Stimulated activated CD8-positive, alpha-beta memory T cell treated with anti-CD3 and anti-CD28 coated beads, Interleukin-15, amount 100 ng/mL, for 48 hours (primary cell): ENCODE results near the gene ABHD17B.
A peak's percentile ranks its signal among the peaks of the same experiment; 100 is the strongest.
"Not testable (repeated sequence)": the region's sequence is repeated elsewhere in the genome, so short reads cannot be mapped to it uniquely, and the experiment has no call there.

Source experiments
- DNase-seq, 2 donors: peaks; one replicate each; pipeline ENCODE4 v3.0.0-alpha.2; 2020; ENCODE audit warnings: low read depth in 2 of 2

Gene ABHD17B

GRCh38 chr9:71916834-71917534 lies 6.0 kb upstream of the ABHD17B start:
- DNase-seq: peak in 1 of 2 donors; percentile 16

GRCh38 chr9:71915495-71915894 lies 4.5 kb upstream of the ABHD17B start:
- DNase-seq: no peak

- no peak for DNase-seq
Observed at GRCh38 chr9:71911908-71912335, 929 bp upstream of the ABHD17B start.

- DNase-seq: no peak
Observed at GRCh38 chr9:71910650-71911060, 338 bp downstream of the ABHD17B start.

- no peak for DNase-seq
Observed at GRCh38 chr9:71909887-71910649, 925 bp downstream of the ABHD17B start.

- DNase-seq: no peak
Observed at GRCh38 chr9:71908825-71909224, 2.2 kb downstream of the ABHD17B start.

GRCh38 chr9:71904076-71904475 lies 6.9 kb downstream of the ABHD17B start:
- no peak for DNase-seq

- no peak for DNase-seq
Observed at GRCh38 chr9:71901695-71902597, 9.0 kb downstream of the ABHD17B start.

GRCh38 chr9:71898756-71899155 lies 12.2 kb downstream of the ABHD17B start:
- not testable (repeated sequence) for DNase-seq

- DNase-seq: no peak
Observed at GRCh38 chr9:71897577-71897976, 13.4 kb downstream of the ABHD17B start.

GRCh38 chr9:71896761-71897160 lies 14.2 kb downstream of the ABHD17B start:
- DNase-seq: no peak

GRCh38 chr9:71895955-71896354 lies 15.0 kb downstream of the ABHD17B start:
- DNase-seq: no peak

GRCh38 chr9:71895117-71895516 lies 15.9 kb downstream of the ABHD17B start:
- DNase-seq: no peak

- DNase-seq: no peak
Observed at GRCh38 chr9:71891557-71892189, 19.3 kb downstream of the ABHD17B start.

GRCh38 chr9:71890042-71890679 lies 20.8 kb downstream of the ABHD17B start:
- no peak for DNase-seq

- DNase-seq: no peak
Observed at GRCh38 chr9:71887362-71887761, 23.6 kb downstream of the ABHD17B start.

GRCh38 chr9:71886541-71886940 lies 24.5 kb downstream of the ABHD17B start:
- DNase-seq: no peak

- no peak for DNase-seq
Observed at GRCh38 chr9:71886015-71886414, 25.0 kb downstream of the ABHD17B start.

GRCh38 chr9:71885467-71885866 lies 25.5 kb downstream of the ABHD17B start:
- no peak for DNase-seq

- DNase-seq: no peak
Observed at GRCh38 chr9:71884005-71884404, 27.0 kb downstream of the ABHD17B start.

- DNase-seq: no peak
Observed at GRCh38 chr9:71879644-71880174, 31.3 kb downstream of the ABHD17B start.
